HepG2 (cell line): ENCODE data around the gene H6PD. TPM values are rescaled to one million over a fixed set of nuclear protein-coding genes. Genes with fewer than 3 reads are reported as not detected.
A peak's percentile ranks its signal among the peaks of the same experiment; 100 is the strongest.

Experiments
- ARID3A ChIP-seq: IDR thresholded peaks from 2 replicates; pipeline ENCODE4 v1.6.1; 2012; ENCODE audit warnings: low read depth, low read length, improper control_type of control experiment
- BCLAF1 ChIP-seq: fragments of 450-650 bp; IDR thresholded peaks from 2 replicates; pipeline ENCODE4 v1.6.1; 2017; ENCODE audit warnings: mild to moderate bottlenecking
- CENPT ChIP-seq: sonication (generic); formaldehyde crosslinking; IDR thresholded peaks from 2 replicates; pipeline ENCODE4 v1.8.0; 2022; ENCODE audit warnings: low read depth, mild to moderate bottlenecking, moderate library complexity, missing genetic modification reagents
- E2F2 ChIP-seq: sonication (generic); formaldehyde crosslinking; IDR thresholded peaks from 2 replicates; pipeline ENCODE4 v1.4.0; 2020; ENCODE audit warnings: missing genetic modification reagents, borderline replicate concordance
- GATAD2A ChIP-seq: IDR thresholded peaks from 2 replicates; pipeline ENCODE4 v1.6.1; 2016
- MIXL1 ChIP-seq: IDR thresholded peaks from 2 replicates; pipeline ENCODE4 v1.6.1; 2016
- PATZ1 ChIP-seq: sonication (generic); formaldehyde crosslinking; IDR thresholded peaks from 2 replicates; pipeline ENCODE4 v1.4.0; 2020; ENCODE audit warnings: missing genetic modification reagents
- RAD21 ChIP-seq: fragments of 450-650 bp; formaldehyde crosslinking; IDR thresholded peaks from 2 replicates; pipeline ENCODE4 v1.5.0; 2020; ENCODE audit warnings: mild to moderate bottlenecking
- REPIN1 ChIP-seq: sonication (generic); formaldehyde crosslinking; IDR thresholded peaks from 2 replicates; pipeline ENCODE4 v1.8.0; 2022; ENCODE audit warnings: missing genetic modification reagents, low read depth, mild to moderate bottlenecking, borderline replicate concordance
- SNAPC2 ChIP-seq: sonication (generic); formaldehyde crosslinking; IDR thresholded peaks from 2 replicates; pipeline ENCODE4 v1.8.1; 2022; ENCODE audit warnings: mild to moderate bottlenecking, missing genetic modification reagents
- STAG1 ChIP-seq: sonication (generic); formaldehyde crosslinking; IDR thresholded peaks from 2 replicates; pipeline ENCODE4 v1.4.0; 2020; ENCODE audit warnings: missing genetic modification reagents
- THAP7 ChIP-seq: sonication (generic); formaldehyde crosslinking; IDR thresholded peaks from 2 replicates; pipeline ENCODE4 v1.8.1; 2023; ENCODE audit warnings: mild to moderate bottlenecking, missing genetic modification reagents
- ZBTB2 ChIP-seq: sonication (generic); formaldehyde crosslinking; IDR thresholded peaks from 2 replicates; pipeline ENCODE4 v1.8.0; 2022; ENCODE audit warnings: low read depth, missing genetic modification reagents
- ZNF280D ChIP-seq: sonication (generic); formaldehyde crosslinking; IDR thresholded peaks from 2 replicates; pipeline ENCODE4 v1.5.1; 2020; ENCODE audit warnings: mild to moderate bottlenecking, missing genetic modification reagents
- ZNF33A ChIP-seq: sonication (generic); formaldehyde crosslinking; IDR thresholded peaks from 2 replicates; pipeline ENCODE4 v1.5.1; 2020; ENCODE audit warnings: missing genetic modification reagents, mild to moderate bottlenecking, moderate library complexity, borderline replicate concordance
- ZSCAN21 ChIP-seq: sonication (generic); formaldehyde crosslinking; IDR thresholded peaks from 2 replicates; pipeline ENCODE4 v1.8.0; 2022; ENCODE audit warnings: mild to moderate bottlenecking, missing genetic modification reagents, moderate library complexity, borderline replicate concordance
- polyA plus RNA-seq, 8 experiments: library from polyadenylated mRNA; depleted of rRNA in 3 of 8; stranded (reverse) in 7 of 8; unstranded in 1 of 8; fragments of >200 nt; fragmentation: Illumina TruSeq in 4 of 8; extraction: Trizol in 4 of 8; gene quantifications; 2 replicates each; pipeline versions ENCODE4 v1.2.1 to v1.2.3, GENCODE V29; 2011 to 2016; ENCODE audit warnings: low read depth in 4 of 8, missing spikeins in 1 of 8, mixed read lengths in 1 of 8; ENCODE audit not compliant: insufficient read depth in 1 of 8
- total RNA-seq, 5 experiments: library from RNA; depleted of rRNA; stranded (reverse); fragments of >200 nt; fragmentation: Illumina TruSeq; extraction: Trizol; gene quantifications; 2 replicates each; pipeline ENCODE4 v1.2.3, GENCODE V29; 2016; ENCODE audit warnings: low read depth in 1 of 5

H6PD gene
- total and polyA plus RNA-seq, 2 of the 13 experiments (the other 11 are each of a cell fraction or from before 2014, with no cell fraction given): 9.3 to 14.1 TPM

GRCh38 chr1:9289090-9289534 lies 54.5 kb downstream of the H6PD start (continued):
- TF ChIP-seq STAG1 (CRISPR knock-in tag) (peak; percentile 96), RAD21 (CRISPR knock-in tag) (peak; percentile 75), MIXL1 (0 out of 2 replicates have a peak, but pooled peaks have one; percentile 34), ZSCAN21 (CRISPR knock-in tag) (no peak), ARID3A (peak; percentile 62; the same call in 1 of the 2 replicates), ZNF280D (CRISPR knock-in tag) (peak; percentile 94), PATZ1 (CRISPR knock-in tag) (no peak), ZBTB2 (CRISPR knock-in tag) (no peak), REPIN1 (CRISPR knock-in tag) (0 out of 2 replicates have a peak, but pooled peaks have one; percentile 33), BCLAF1 (no peak), SNAPC2 (CRISPR knock-in tag) (no peak), CENPT (no peak), E2F2 (CRISPR knock-in tag) (no peak), THAP7 (CRISPR knock-in tag) (no peak), GATAD2A (CRISPR knock-in tag) (0 out of 2 replicates have a peak, but pooled peaks have one; percentile 23), ZNF33A (CRISPR knock-in tag) (no peak)
